IPS-11a (cell line): ENCODE data around the gene PLSCR1.
"Not testable (repeated sequence)": the region's sequence is repeated elsewhere in the genome, so short reads cannot be mapped to it uniquely, and the experiment has no call there.

Experiments used
- H3K4me3 ChIP-seq: one replicate; pipeline ENCODE4 v1.5.1; 2013; ENCODE audit warnings: low read depth, low read length, control low read depth

Gene PLSCR1

GRCh38 chr3:146517684-146518435 is 26.5 kb downstream of the PLSCR1 start:
- no peak overlapping the region for H3K4me3 ChIP-seq

GRCh38 chr3:146513386-146514051 is 30.9 kb downstream of the PLSCR1 start:
- no peak overlapping the region for H3K4me3 ChIP-seq

GRCh38 chr3:146511402-146512134 is 32.8 kb downstream of the PLSCR1 start:
- H3K4me3 ChIP-seq, result no peak overlapping the region

GRCh38 chr3:146507331-146508120 is 36.9 kb downstream of the PLSCR1 start:
- H3K4me3 ChIP-seq, result no peak overlapping the region

GRCh38 chr3:146505516-146505915 is 38.9 kb downstream of the PLSCR1 start:
- no peak overlapping the region for H3K4me3 ChIP-seq

- no peak overlapping the region for H3K4me3 ChIP-seq
Observed at GRCh38 chr3:146504498-146505197, 39.8 kb downstream of the PLSCR1 start.

- H3K4me3 ChIP-seq, result no peak overlapping the region
Observed at GRCh38 chr3:146503461-146504202, 40.8 kb downstream of the PLSCR1 start.

GRCh38 chr3:146502887-146503460 is 41.4 kb downstream of the PLSCR1 start:
- H3K4me3 ChIP-seq, result no peak overlapping the region

- no peak overlapping the region for H3K4me3 ChIP-seq
Observed at GRCh38 chr3:146501752-146502151, 42.7 kb downstream of the PLSCR1 start.

GRCh38 chr3:146499701-146500100 is 44.7 kb downstream of the PLSCR1 start:
- no peak overlapping the region for H3K4me3 ChIP-seq

- no peak overlapping the region for H3K4me3 ChIP-seq
Observed at GRCh38 chr3:146498002-146498736, 46.2 kb downstream of the PLSCR1 start.

GRCh38 chr3:146497145-146497843 is 47.1 kb downstream of the PLSCR1 start:
- H3K4me3 ChIP-seq, result not testable (repeated sequence)

- no peak overlapping the region for H3K4me3 ChIP-seq
Observed at GRCh38 chr3:146496726-146497125, 47.7 kb downstream of the PLSCR1 start.

GRCh38 chr3:146496251-146496650 is 48.2 kb downstream of the PLSCR1 start:
- no peak overlapping the region for H3K4me3 ChIP-seq

GRCh38 chr3:146493761-146494160 is 50.6 kb downstream of the PLSCR1 start:
- H3K4me3 ChIP-seq, result no peak overlapping the region

- no peak overlapping the region for H3K4me3 ChIP-seq
Observed at GRCh38 chr3:146493221-146493620, 51.2 kb downstream of the PLSCR1 start.

- no peak overlapping the region for H3K4me3 ChIP-seq
Observed at GRCh38 chr3:146491303-146491702, 53.1 kb downstream of the PLSCR1 start.

- no peak overlapping the region for H3K4me3 ChIP-seq
Observed at GRCh38 chr3:146485297-146485696, 59.1 kb downstream of the PLSCR1 start.
